Uterus (tissue), 2 donors: ENCODE data around the gene DPP10.

Source experiments
- CTCF ChIP-seq, 4 experiments: fragments of 200-600 bp in 2 of 4; fragments of 450-650 bp in 2 of 4; sonication (generic) in 2 of 4; IDR thresholded peaks; one replicate each; pipeline ENCODE4 v1.5.1; 2016 to 2019; ENCODE audit warnings: antibody characterized with exemption in 4 of 4, mild to moderate bottlenecking in 2 of 4, moderate library complexity in 1 of 4
- POLR2A ChIP-seq, 2 donors: fragments of 450-650 bp; IDR thresholded peaks; one replicate each; pipeline ENCODE4 v1.6.1; 2016; ENCODE audit warnings: antibody characterized with exemption in 2 of 2, mild to moderate bottlenecking in 1 of 2, moderate library complexity in 1 of 2

- TF ChIP-seq CTCF (IDR thresholded peaks at IDR 0.05) (no peak), POLR2A (IDR thresholded peaks at IDR 0.05) (no peak)
Measured at GRCh38 chr2:115115135-115115534, 672.7 kb downstream of the DPP10 start.
